NT2/D1 (cell line): Measurements from ENCODE around the gene CRYL1.

Experiments used
- DNase-seq: peaks from one replicate; pipeline ENCODE4 v3.0.0-alpha.2; 2011; ENCODE audit warnings: low read depth, low spot score
- H3K27me3 ChIP-seq: 2 replicates; pipeline ENCODE4 v1.6.0; 2011; ENCODE audit warnings: mild to moderate bottlenecking; ENCODE audit not compliant: insufficient read length, insufficient read depth
- H3K36me3 ChIP-seq: 2 replicates; pipeline ENCODE4 v1.6.1; 2011; ENCODE audit warnings: mild to moderate bottlenecking, low read length, mixed read lengths; ENCODE audit not compliant: insufficient read depth, insufficient read length
- H3K4me1 ChIP-seq: 2 replicates; pipeline ENCODE4 v1.5.1; 2011; ENCODE audit not compliant: insufficient read depth, insufficient read length
- H3K4me3 ChIP-seq: 2 replicates; pipeline ENCODE4 v1.5.1; 2011; ENCODE audit warnings: low read depth; ENCODE audit not compliant: insufficient read length
- H3K9ac ChIP-seq: 2 replicates; pipeline ENCODE4 v1.6.0; 2011; ENCODE audit warnings: low read depth; ENCODE audit not compliant: insufficient read length
- H3K9me3 ChIP-seq: 2 replicates; pipeline ENCODE4 v1.5.1; 2011; ENCODE audit warnings: mild to moderate bottlenecking, low read length; ENCODE audit not compliant: insufficient read depth
- SUZ12 ChIP-seq: IDR thresholded peaks from 2 replicates; pipeline ENCODE4 v1.6.1; 2011; ENCODE audit not compliant: insufficient read length, insufficient read depth; ENCODE audit errors: extremely low read depth
- YY1 ChIP-seq: IDR thresholded peaks from 2 replicates; pipeline ENCODE4 v1.6.1; 2011; ENCODE audit not compliant: insufficient read length, insufficient read depth
- ZNF274 ChIP-seq: IDR thresholded peaks from 2 replicates; pipeline ENCODE4 v1.6.1; 2011; ENCODE audit warnings: mild to moderate bottlenecking, low read depth, low read length

Gene CRYL1

GRCh38 chr13:20422362-20422761 lies 103.3 kb downstream of the CRYL1 start:
- TF ChIP-seq SUZ12 (no peak), YY1 (no peak)
- Histone ChIP-seq H3K4me1 (peaks cover 6% of the 10 kb centered on the region), H3K9ac (no peak overlapping the region), H3K4me3 (no peak overlapping the region), H3K36me3 (no peaks in the 10 kb centered on the region), H3K9me3 (no peaks in the 10 kb centered on the region), H3K27me3 (no peaks in the 10 kb centered on the region)
- no peak for DNase-seq

GRCh38 chr13:20420938-20421337 lies 104.7 kb downstream of the CRYL1 start:
- Histone ChIP-seq H3K4me1 (peaks cover 4% of the 10 kb centered on the region), H3K9ac (no peak overlapping the region), H3K9me3 (no peaks in the 10 kb centered on the region), H3K36me3 (no peaks in the 10 kb centered on the region), H3K4me3 (no peak overlapping the region), H3K27me3 (no peaks in the 10 kb centered on the region)
- no peak for DNase-seq
- no peak for TF ChIP-seq YY1

- Histone ChIP-seq H3K4me3 (no peak overlapping the region), H3K36me3 (no peaks in the 10 kb centered on the region), H3K9ac (no peak overlapping the region), H3K4me1 (no peaks in the 10 kb centered on the region), H3K27me3 (no peaks in the 10 kb centered on the region), H3K9me3 (no peaks in the 10 kb centered on the region)
- TF ChIP-seq YY1 = no peak
- no peak for TF ChIP-seq ZNF274
- TF ChIP-seq SUZ12 = no peak
- no peak for DNase-seq
Measured at GRCh38 chr13:20418953-20419352, 106.7 kb downstream of the CRYL1 start.

- H3K9ac ChIP-seq = no peak overlapping the region
- no peaks in the 10 kb centered on the region for H3K9me3 ChIP-seq
- H3K36me3 ChIP-seq = no peaks in the 10 kb centered on the region
- no peak for DNase-seq
- no peaks in the 10 kb centered on the region for H3K4me1 ChIP-seq
- no peaks in the 10 kb centered on the region for H3K27me3 ChIP-seq
- TF ChIP-seq SUZ12 (no peak), YY1 (no peak), ZNF274 (no peak)
- H3K4me3 ChIP-seq = no peak overlapping the region
Measured at GRCh38 chr13:20416223-20416745, 109.4 kb downstream of the CRYL1 start.

- H3K36me3 ChIP-seq = no peaks in the 10 kb centered on the region
- no peak overlapping the region for H3K9ac ChIP-seq
- H3K27me3 ChIP-seq = no peaks in the 10 kb centered on the region
- no peaks in the 10 kb centered on the region for H3K4me1 ChIP-seq
- DNase-seq = no peak
- no peak for TF ChIP-seq ZNF274
- TF ChIP-seq SUZ12 = no peak
- no peak overlapping the region for H3K4me3 ChIP-seq
- H3K9me3 ChIP-seq = no peaks in the 10 kb centered on the region
Measured at GRCh38 chr13:20415694-20416107, 110.0 kb downstream of the CRYL1 start.

GRCh38 chr13:20415306-20415679 lies 110.4 kb downstream of the CRYL1 start:
- no peak overlapping the region for H3K9ac ChIP-seq
- no peak overlapping the region for H3K4me3 ChIP-seq
- H3K4me1 ChIP-seq = no peaks in the 10 kb centered on the region
- H3K9me3 ChIP-seq = no peaks in the 10 kb centered on the region
- no peak for DNase-seq
- no peak for TF ChIP-seq SUZ12
- TF ChIP-seq YY1 = no peak
- no peak for TF ChIP-seq ZNF274
- H3K36me3 ChIP-seq = no peaks in the 10 kb centered on the region
- no peaks in the 10 kb centered on the region for H3K27me3 ChIP-seq

GRCh38 chr13:20414546-20415305 lies 110.9 kb downstream of the CRYL1 start:
- H3K9me3 ChIP-seq = no peaks in the 10 kb centered on the region
- H3K9ac ChIP-seq = no peak overlapping the region
- no peaks in the 10 kb centered on the region for H3K4me1 ChIP-seq
- no peak for DNase-seq
- H3K4me3 ChIP-seq = no peak overlapping the region
- H3K27me3 ChIP-seq = no peaks in the 10 kb centered on the region
- no peaks in the 10 kb centered on the region for H3K36me3 ChIP-seq
- TF ChIP-seq YY1 (no peak), ZNF274 (no peak), SUZ12 (no peak)
